GM23338 (cell line): ENCODE results near the gene BTBD9. TPM values are rescaled to one million over a fixed set of nuclear protein-coding genes. Genes with fewer than 3 reads are reported as not detected.

Source experiments
- ATAC-seq: fragments of 200-7000 bp; cut with Tn5 transposase; 3 replicates; pipeline ENCODE4 v1.9.1; 2020
- DNase-seq: peaks from one replicate; pipeline ENCODE4 v3.0.0-alpha.2; 2015; ENCODE audit warnings: low spot score
- H2AFZ ChIP-seq: fragments of 200-600 bp; sonication (generic); 2 replicates; pipeline ENCODE4 v1.8.0; 2016; ENCODE audit warnings: antibody characterized with exemption, mild to moderate bottlenecking, moderate library complexity
- H3F3A ChIP-seq: fragments of 200-600 bp; sonication (generic); replicated peaks from 2 replicates; pipeline ENCODE4 v1.8.0; 2017; ENCODE audit warnings: antibody characterized with exemption, mixed run types, low read depth
- H3K27ac ChIP-seq: fragments of 200-600 bp; sonication (generic); 2 replicates; pipeline ENCODE4 v1.6.1; 2016; ENCODE audit warnings: low read depth
- H3K27me3 ChIP-seq: fragments of 200-600 bp; sonication (generic); 2 replicates; pipeline ENCODE4 v1.8.0; 2016; ENCODE audit warnings: mild to moderate bottlenecking, mixed run types, moderate library complexity; ENCODE audit not compliant: insufficient read depth
- H3K36me3 ChIP-seq: fragments of 200-600 bp; sonication (generic); 2 replicates; pipeline ENCODE4 v1.8.0; 2016; ENCODE audit warnings: mild to moderate bottlenecking; ENCODE audit not compliant: insufficient read depth
- H3K4me1 ChIP-seq: fragments of 200-600 bp; sonication (generic); 2 replicates; pipeline ENCODE4 v1.8.0; 2016; ENCODE audit warnings: mild to moderate bottlenecking, moderate library complexity; ENCODE audit not compliant: insufficient read depth
- H3K4me2 ChIP-seq: fragments of 200-600 bp; sonication (generic); 2 replicates; pipeline ENCODE4 v1.7.1; 2017; ENCODE audit warnings: mixed run types
- H3K4me3 ChIP-seq: fragments of 200-600 bp; sonication (generic); 2 replicates; pipeline ENCODE4 v1.6.1; 2016; ENCODE audit warnings: mixed run types
- H3K79me2 ChIP-seq: fragments of 200-600 bp; sonication (generic); replicated peaks from 2 replicates; pipeline ENCODE4 v1.8.0; 2017; ENCODE audit warnings: mild to moderate bottlenecking; ENCODE audit not compliant: insufficient read depth
- H3K9me2 ChIP-seq: fragments of 200-600 bp; sonication (generic); 2 replicates; pipeline ENCODE4 v1.8.0; 2017; ENCODE audit not compliant: insufficient read depth
- H4K20me1 ChIP-seq: fragments of 200-600 bp; sonication (generic); replicated peaks from 2 replicates; pipeline ENCODE4 v1.8.0; 2017; ENCODE audit warnings: mild to moderate bottlenecking; ENCODE audit not compliant: insufficient read depth
- H3K27ac Mint-ChIP-seq: 2 replicates; pipeline ENCODE4 v1.8.0; 2020; ENCODE audit warnings: inconsistent platforms, mild to moderate bottlenecking, moderate library complexity, mixed read lengths
- H3K27me3 Mint-ChIP-seq: 3 replicates; pipeline ENCODE4 v1.8.0; 2022; ENCODE audit warnings: low read depth, mild to moderate bottlenecking, moderate library complexity, mixed read lengths, inconsistent platforms; ENCODE audit not compliant: insufficient read depth, poor library complexity
- H3K36me3 Mint-ChIP-seq: 3 replicates; pipeline ENCODE4 v1.8.0; 2021; ENCODE audit warnings: low read depth, mild to moderate bottlenecking, inconsistent platforms, moderate library complexity, mixed read lengths
- H3K4me1 Mint-ChIP-seq: 3 replicates; pipeline ENCODE4 v1.8.0; 2020; ENCODE audit warnings: mild to moderate bottlenecking, inconsistent platforms, mixed read lengths
- H3K4me3 Mint-ChIP-seq: 3 replicates; pipeline ENCODE4 v1.8.0; 2021; ENCODE audit warnings: moderate library complexity, mild to moderate bottlenecking, inconsistent platforms, mixed read lengths
- H3K9me3 Mint-ChIP-seq: 3 replicates; pipeline ENCODE4 v1.8.0; 2020; ENCODE audit warnings: moderate library complexity, mild to moderate bottlenecking, inconsistent platforms, mixed read lengths
- CREB1 ChIP-seq: fragments of 250-450 bp; sonication (Bioruptor Pico); IDR thresholded peaks from 2 replicates; pipeline ENCODE4 v1.5.0; 2020; ENCODE audit warnings: low read depth, mild to moderate bottlenecking, moderate library complexity
- CTCF ChIP-seq, 2 experiments: fragments of 200-600 bp in 1 of 2; sonication (generic) in 1 of 2; conservative IDR thresholded peaks; 2 replicates each; pipeline versions ENCODE4 v1.5.1 to v1.6.1; 2016 to 2017; ENCODE audit warnings: antibody characterized with exemption in 2 of 2, low read depth in 2 of 2, mild to moderate bottlenecking in 2 of 2, moderate library complexity in 1 of 2
- ETS1 ChIP-seq: IDR thresholded peaks from 2 replicates; pipeline ENCODE4 v1.6.1; 2016; ENCODE audit warnings: antibody characterized with exemption
- EZH2 ChIP-seq: fragments of 200-600 bp; sonication (generic); IDR thresholded peaks from one replicate; pipeline ENCODE4 v1.8.0; 2017; ENCODE audit warnings: antibody characterized with exemption, mild to moderate bottlenecking, low read depth; ENCODE audit not compliant: unreplicated experiment
- EZH2phosphoT487 ChIP-seq: fragments of 200-600 bp; sonication (generic); IDR thresholded peaks from one replicate; pipeline ENCODE4 v1.8.1; 2018; ENCODE audit warnings: antibody characterized with exemption; ENCODE audit not compliant: unreplicated experiment
- JUNB ChIP-seq: IDR thresholded peaks from one replicate; pipeline ENCODE4 v1.6.1; 2016; ENCODE audit warnings: antibody characterized with exemption; ENCODE audit not compliant: unreplicated experiment
- NANOG ChIP-seq: IDR thresholded peaks from 2 replicates; pipeline ENCODE4 v1.6.1; 2016; ENCODE audit warnings: antibody characterized with exemption, borderline replicate concordance
- POLR2AphosphoS5 ChIP-seq: IDR thresholded peaks from 2 replicates; pipeline ENCODE4 v1.6.1; 2016; ENCODE audit warnings: antibody characterized with exemption, low read depth
- STAT1 ChIP-seq: IDR thresholded peaks from one replicate; pipeline ENCODE4 v1.6.1; 2016; ENCODE audit warnings: antibody characterized with exemption; ENCODE audit not compliant: unreplicated experiment
- ZNF114 ChIP-seq: fragments of 250-450 bp; sonication (Bioruptor Pico); IDR thresholded peaks from 2 replicates; pipeline ENCODE4 v1.5.0; 2020; ENCODE audit warnings: mild to moderate bottlenecking, moderate library complexity
- polyA plus RNA-seq: library from polyadenylated mRNA; unstranded; fragments of >200 nt; fragmentation: Nextera tagmentation; extraction: Ambion mirVana; gene quantifications from 2 replicates; pipeline ENCODE4 v1.2.1, GENCODE V29; 2016
- total RNA-seq: library from RNA; depleted of rRNA; stranded (reverse); fragments of >200 nt; shearing (Covaris generic); gene quantifications from 2 replicates; pipeline ENCODE4 v1.2.3, GENCODE V29; 2014

Gene BTBD9
- total and polyA plus RNA-seq, 2 experiments from 2014 or later, result 4.2 to 5.3 TPM

- H3K27me3 Mint-ChIP-seq, result no peaks in the 10 kb centered on the region
- Histone ChIP-seq H3K9me2 (peaks cover 3% of the 10 kb centered on the region; the same call in 1 of the 2 replicates), H3K4me1 (no peaks in the 10 kb centered on the region), H3K79me2 (no peaks in the 10 kb centered on the region), H3K27ac (no peak overlapping the region), H4K20me1 (no peaks in the 10 kb centered on the region), H3K27me3 (no peaks in the 10 kb centered on the region), H3K4me3 (no peak overlapping the region), H3F3A (no peaks in the 10 kb centered on the region), H2AFZ (no peak overlapping the region), H3K36me3 (no peaks in the 10 kb centered on the region), H3K4me2 (no peak overlapping the region)
- no peak overlapping the region for H3K4me3 Mint-ChIP-seq
- H3K36me3 Mint-ChIP-seq, result no peaks in the 10 kb centered on the region
- ATAC-seq (no peak), DNase-seq (no peak)
- no peaks in the 10 kb centered on the region for H3K9me3 Mint-ChIP-seq
- no peak overlapping the region for H3K27ac Mint-ChIP-seq
- no peaks in the 10 kb centered on the region for H3K4me1 Mint-ChIP-seq
- no peak for TF ChIP-seq CTCF (conservative IDR thresholded peaks at IDR 0.05; ENCODE audit: low read depth in 2 of 2)
- no peak for TF ChIP-seq ETS1
- no peak for TF ChIP-seq JUNB
- TF ChIP-seq EZH2, result no peak
- TF ChIP-seq ZNF114, result no peak
- no peak for TF ChIP-seq POLR2AphosphoS5
- TF ChIP-seq STAT1, result no peak
- no peak for TF ChIP-seq CREB1 (CRISPR knock-in tag)
- no peak for TF ChIP-seq EZH2phosphoT487
- no peak for TF ChIP-seq NANOG
Observed at GRCh38 chr6:38487423-38487822, 152.3 kb downstream of the BTBD9 start.

- TF ChIP-seq ZNF114, result no peak
- Histone ChIP-seq H3K9me2 (peaks cover 3% of the 10 kb centered on the region; the same call in 1 of the 2 replicates), H3K79me2 (no peaks in the 10 kb centered on the region), H3K4me3 (no peak overlapping the region), H3F3A (no peaks in the 10 kb centered on the region), H3K4me2 (no peak overlapping the region), H3K27me3 (no peaks in the 10 kb centered on the region), H3K4me1 (no peaks in the 10 kb centered on the region), H4K20me1 (no peaks in the 10 kb centered on the region), H3K27ac (no peak overlapping the region), H2AFZ (no peak overlapping the region), H3K36me3 (no peaks in the 10 kb centered on the region)
- Mint-ChIP-seq H3K36me3 (no peaks in the 10 kb centered on the region), H3K4me1 (no peaks in the 10 kb centered on the region), H3K4me3 (no peak overlapping the region), H3K9me3 (no peaks in the 10 kb centered on the region), H3K27ac (no peak overlapping the region), H3K27me3 (no peaks in the 10 kb centered on the region)
- ATAC-seq (no peak), DNase-seq (no peak)
Observed at GRCh38 chr6:38485488-38485887, 154.2 kb downstream of the BTBD9 start.
